Measurements from ENCODE around the gene TSC2. TPM values are rescaled to one million over a fixed set of nuclear protein-coding genes. Genes with fewer than 3 reads are reported as not detected.

The TSC2 gene
- total and polyA plus RNA-seq, 2 of the 13 experiments (the other 11 are each of a cell fraction or from before 2014, with no cell fraction given) = 19.6 to 40.4 TPM

- TF ChIP-seq, protein P1, sequence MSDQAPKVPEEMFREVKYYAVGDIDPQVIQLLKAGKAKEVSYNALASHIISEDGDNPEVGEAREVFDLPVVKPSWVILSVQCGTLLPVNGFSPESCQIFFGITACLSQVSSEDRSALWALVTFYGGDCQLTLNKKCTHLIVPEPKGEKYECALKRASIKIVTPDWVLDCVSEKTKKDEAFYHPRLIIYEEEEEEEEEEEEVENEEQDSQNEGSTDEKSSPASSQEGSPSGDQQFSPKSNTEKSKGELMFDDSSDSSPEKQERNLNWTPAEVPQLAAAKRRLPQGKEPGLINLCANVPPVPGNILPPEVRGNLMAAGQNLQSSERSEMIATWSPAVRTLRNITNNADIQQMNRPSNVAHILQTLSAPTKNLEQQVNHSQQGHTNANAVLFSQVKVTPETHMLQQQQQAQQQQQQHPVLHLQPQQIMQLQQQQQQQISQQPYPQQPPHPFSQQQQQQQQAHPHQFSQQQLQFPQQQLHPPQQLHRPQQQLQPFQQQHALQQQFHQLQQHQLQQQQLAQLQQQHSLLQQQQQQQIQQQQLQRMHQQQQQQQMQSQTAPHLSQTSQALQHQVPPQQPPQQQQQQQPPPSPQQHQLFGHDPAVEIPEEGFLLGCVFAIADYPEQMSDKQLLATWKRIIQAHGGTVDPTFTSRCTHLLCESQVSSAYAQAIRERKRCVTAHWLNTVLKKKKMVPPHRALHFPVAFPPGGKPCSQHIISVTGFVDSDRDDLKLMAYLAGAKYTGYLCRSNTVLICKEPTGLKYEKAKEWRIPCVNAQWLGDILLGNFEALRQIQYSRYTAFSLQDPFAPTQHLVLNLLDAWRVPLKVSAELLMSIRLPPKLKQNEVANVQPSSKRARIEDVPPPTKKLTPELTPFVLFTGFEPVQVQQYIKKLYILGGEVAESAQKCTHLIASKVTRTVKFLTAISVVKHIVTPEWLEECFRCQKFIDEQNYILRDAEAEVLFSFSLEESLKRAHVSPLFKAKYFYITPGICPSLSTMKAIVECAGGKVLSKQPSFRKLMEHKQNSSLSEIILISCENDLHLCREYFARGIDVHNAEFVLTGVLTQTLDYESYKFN (CRISPR knock-in tag; conservative IDR thresholded peaks at IDR 0.05) = peak; percentile 28; the same call in 1 of the 2 replicates
- no peak for TF ChIP-seq KLF13 (CRISPR knock-in tag; IDR thresholded peaks at IDR 0.05)
- no peak for TF ChIP-seq CENPX (CRISPR knock-in tag; IDR thresholded peaks at IDR 0.05)
- TF ChIP-seq HNF4G (IDR thresholded peaks at IDR 0.05; ENCODE audit: borderline replicate concordance, low read depth, low read length) = peak; percentile 17; the same call in 1 of the 2 replicates
- no peak for TF ChIP-seq HNF4G (CRISPR knock-in tag; IDR thresholded peaks at IDR 0.05; ENCODE audit: borderline replicate concordance, low read depth)
- no peak for TF ChIP-seq ZXDC (CRISPR knock-in tag; IDR thresholded peaks at IDR 0.05)
- TF ChIP-seq, protein P2, sequence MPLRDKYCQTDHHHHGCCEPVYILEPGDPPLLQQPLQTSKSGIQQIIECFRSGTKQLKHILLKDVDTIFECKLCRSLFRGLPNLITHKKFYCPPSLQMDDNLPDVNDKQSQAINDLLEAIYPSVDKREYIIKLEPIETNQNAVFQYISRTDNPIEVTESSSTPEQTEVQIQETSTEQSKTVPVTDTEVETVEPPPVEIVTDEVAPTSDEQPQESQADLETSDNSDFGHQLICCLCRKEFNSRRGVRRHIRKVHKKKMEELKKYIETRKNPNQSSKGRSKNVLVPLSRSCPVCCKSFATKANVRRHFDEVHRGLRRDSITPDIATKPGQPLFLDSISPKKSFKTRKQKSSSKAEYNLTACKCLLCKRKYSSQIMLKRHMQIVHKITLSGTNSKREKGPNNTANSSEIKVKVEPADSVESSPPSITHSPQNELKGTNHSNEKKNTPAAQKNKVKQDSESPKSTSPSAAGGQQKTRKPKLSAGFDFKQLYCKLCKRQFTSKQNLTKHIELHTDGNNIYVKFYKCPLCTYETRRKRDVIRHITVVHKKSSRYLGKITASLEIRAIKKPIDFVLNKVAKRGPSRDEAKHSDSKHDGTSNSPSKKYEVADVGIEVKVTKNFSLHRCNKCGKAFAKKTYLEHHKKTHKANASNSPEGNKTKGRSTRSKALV (CRISPR knock-in tag; IDR thresholded peaks at IDR 0.05) = 0 out of 2 replicates have a peak, but pooled peaks have one; percentile 53
- peak; percentile 95 for TF ChIP-seq ZBTB37 (CRISPR knock-in tag; IDR thresholded peaks at IDR 0.05)
- TF ChIP-seq HNF4A (CRISPR knock-in tag; IDR thresholded peaks at IDR 0.05) = peak; percentile 47
- TF ChIP-seq GATAD2A (CRISPR knock-in tag; IDR thresholded peaks at IDR 0.05) = peak; percentile 79
- TF ChIP-seq, protein P3, sequence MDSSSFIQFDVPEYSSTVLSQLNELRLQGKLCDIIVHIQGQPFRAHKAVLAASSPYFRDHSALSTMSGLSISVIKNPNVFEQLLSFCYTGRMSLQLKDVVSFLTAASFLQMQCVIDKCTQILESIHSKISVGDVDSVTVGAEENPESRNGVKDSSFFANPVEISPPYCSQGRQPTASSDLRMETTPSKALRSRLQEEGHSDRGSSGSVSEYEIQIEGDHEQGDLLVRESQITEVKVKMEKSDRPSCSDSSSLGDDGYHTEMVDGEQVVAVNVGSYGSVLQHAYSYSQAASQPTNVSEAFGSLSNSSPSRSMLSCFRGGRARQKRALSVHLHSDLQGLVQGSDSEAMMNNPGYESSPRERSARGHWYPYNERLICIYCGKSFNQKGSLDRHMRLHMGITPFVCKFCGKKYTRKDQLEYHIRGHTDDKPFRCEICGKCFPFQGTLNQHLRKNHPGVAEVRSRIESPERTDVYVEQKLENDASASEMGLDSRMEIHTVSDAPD (CRISPR knock-in tag; IDR thresholded peaks at IDR 0.05) = peak; percentile 93
- TF ChIP-seq PPARG (CRISPR knock-in tag; conservative IDR thresholded peaks at IDR 0.05) = 0 out of 2 replicates have a peak, but pooled peaks have one; percentile 43
- TF ChIP-seq, protein P4, sequence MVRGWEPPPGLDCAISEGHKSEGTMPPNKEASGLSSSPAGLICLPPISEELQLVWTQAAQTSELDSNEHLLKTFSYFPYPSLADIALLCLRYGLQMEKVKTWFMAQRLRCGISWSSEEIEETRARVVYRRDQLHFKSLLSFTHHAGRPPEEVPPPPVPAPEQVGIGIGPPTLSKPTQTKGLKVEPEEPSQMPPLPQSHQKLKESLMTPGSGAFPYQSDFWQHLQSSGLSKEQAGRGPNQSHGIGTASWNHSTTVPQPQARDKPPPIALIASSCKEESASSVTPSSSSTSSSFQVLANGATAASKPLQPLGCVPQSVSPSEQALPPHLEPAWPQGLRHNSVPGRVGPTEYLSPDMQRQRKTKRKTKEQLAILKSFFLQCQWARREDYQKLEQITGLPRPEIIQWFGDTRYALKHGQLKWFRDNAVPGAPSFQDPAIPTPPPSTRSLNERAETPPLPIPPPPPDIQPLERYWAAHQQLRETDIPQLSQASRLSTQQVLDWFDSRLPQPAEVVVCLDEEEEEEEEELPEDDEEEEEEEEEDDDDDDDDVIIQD (CRISPR knock-in tag; IDR thresholded peaks at IDR 0.05; ENCODE audit: low read depth) = no peak
- TF ChIP-seq ZNF232 (CRISPR knock-in tag; IDR thresholded peaks at IDR 0.05; ENCODE audit: borderline replicate concordance) = 0 out of 2 replicates have a peak, but pooled peaks have one; percentile 38
Observed at GRCh38 chr16:2015117-2015946, 32.5 kb upstream of the TSC2 start (continued).
